ENCODE data around the gene S1PR5.
"Not testable (repeated sequence)": the region's sequence is repeated elsewhere in the genome, so short reads cannot be mapped to it uniquely, and the experiment has no call there.

Gene S1PR5, protein sequence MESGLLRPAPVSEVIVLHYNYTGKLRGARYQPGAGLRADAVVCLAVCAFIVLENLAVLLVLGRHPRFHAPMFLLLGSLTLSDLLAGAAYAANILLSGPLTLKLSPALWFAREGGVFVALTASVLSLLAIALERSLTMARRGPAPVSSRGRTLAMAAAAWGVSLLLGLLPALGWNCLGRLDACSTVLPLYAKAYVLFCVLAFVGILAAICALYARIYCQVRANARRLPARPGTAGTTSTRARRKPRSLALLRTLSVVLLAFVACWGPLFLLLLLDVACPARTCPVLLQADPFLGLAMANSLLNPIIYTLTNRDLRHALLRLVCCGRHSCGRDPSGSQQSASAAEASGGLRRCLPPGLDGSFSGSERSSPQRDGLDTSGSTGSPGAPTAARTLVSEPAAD

DNA sequence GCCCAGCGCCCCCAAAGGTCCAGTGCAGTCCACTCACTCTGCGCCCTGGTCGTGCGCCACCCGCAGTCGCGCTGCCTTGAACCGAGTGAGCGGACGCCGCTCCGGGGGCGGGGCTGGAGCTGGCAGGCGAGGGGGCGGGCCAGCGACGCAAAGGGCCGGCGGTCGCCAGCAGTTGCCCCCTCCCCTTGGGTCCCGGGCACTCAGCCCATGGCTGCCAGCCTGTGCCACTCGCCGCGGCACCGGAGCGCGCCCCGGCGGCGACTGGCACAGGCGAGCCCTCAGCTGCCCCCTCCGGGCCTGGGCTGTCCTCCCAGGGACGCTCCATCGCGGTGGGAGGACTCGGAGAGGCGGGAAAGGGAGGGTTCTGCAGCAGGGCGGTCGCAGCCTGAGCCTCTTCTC is at the start of gene S1PR5:
TSS of gene S1PR5 (minus strand) at position 87 of the 399 bp plus-strand sequence. CDS start 2,436 bp downstream, outside the sequence.
- no peak for DNase-seq (ENCODE audit: low spot score)

DNA sequence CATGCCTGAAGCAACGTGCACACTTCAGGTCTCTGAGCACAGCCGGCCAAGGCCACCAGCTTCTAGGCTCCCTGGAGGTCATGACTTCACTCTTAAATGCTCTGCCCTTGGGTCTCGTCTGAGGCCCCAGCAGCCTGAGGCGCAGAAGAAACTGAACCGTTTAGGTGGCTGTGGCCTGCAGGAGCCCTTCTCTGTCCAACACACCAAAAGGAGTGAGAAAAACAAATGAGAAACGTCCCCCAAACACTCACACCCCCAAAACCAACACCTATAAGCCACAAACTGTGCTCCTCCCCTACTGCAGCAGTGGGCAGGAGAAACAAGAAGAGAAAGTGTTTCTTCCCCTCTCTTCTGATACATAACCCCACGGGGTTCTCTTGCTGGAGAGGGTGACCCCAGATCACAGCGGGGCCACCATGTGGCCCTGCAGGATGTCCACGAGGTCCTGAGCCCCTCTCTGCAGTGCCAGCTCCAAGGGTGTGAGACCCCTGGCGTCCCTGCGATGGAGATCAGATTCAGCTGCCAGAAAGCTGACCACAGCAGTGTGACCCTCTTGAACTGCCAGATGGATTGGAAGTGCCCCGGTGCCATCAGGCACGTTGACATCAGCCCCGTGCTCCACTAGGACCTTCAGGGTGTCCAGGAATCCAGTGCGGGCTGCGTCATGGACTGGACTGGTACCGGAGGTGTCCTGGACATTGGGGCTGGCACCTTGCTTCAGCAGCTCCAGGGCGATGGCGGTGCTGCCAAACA is 49.6 kb upstream of the S1PR5 start:
- no peak for DNase-seq (ENCODE audit: low spot score)

DNA sequence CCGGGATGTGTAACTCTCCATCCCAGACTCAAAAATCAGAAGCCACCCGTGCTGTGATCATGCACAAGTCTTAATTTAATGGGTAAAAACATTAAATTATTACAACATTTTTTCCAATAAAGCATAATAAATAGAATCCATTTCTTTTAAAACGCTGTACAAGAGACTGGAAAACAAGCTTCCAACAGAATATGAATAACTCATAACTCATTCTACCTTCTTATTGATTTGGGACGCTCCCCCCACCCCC is 49.1 kb upstream of the S1PR5 start:
- no peak for DNase-seq (ENCODE audit: low spot score)

- DNase-seq (ENCODE audit: low spot score) = peak; percentile 99
Observed at GRCh38 chr19:10565567-10566407, 48.5 kb upstream of the S1PR5 start, which contains the start of gene KRI1. KRI1 (minus strand) TSS chr19:10566010; CDS start chr19:10565999, 11 bp downstream.

GRCh38 chr19:10565028-10565566 is 47.9 kb upstream of the S1PR5 start:
- peak; percentile 51 for DNase-seq (ENCODE audit: low spot score)

- no peak for DNase-seq (ENCODE audit: low spot score)
Observed at GRCh38 chr19:10562609-10563008, 45.4 kb upstream of the S1PR5 start.

GRCh38 chr19:10560154-10560553 is 42.9 kb upstream of the S1PR5 start:
- DNase-seq (ENCODE audit: low spot score) = no peak

DNA sequence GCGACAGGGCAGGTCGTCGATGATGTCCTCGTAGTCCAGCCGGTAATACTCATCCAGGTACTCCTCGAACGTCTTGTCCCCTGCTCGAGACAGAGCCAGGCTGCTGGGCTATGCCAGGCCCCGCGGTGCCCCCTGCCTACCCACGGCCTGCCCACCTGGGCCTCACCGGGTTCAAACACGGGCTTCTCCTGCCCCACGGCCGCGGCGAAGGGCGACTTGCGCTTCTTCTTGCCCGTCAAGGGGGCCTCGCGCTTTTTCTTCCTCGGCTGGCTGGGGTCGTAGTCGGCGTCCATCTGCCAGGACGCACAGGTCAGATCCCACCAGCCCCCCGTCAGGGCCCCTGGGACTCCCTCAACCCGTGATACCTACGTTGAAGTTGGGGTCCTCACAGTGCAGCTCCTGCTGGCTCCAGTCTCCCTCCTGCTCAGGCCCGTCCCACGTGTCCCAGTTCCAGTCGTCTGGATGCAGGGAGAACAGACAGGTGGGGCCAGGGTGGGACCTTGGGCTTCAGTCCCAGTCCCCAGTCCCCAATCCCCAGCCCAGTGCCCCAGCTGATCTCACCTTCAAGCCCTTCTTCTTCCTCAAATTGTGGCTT is 40.5 kb upstream of the S1PR5 start:
- no peak for DNase-seq (ENCODE audit: low spot score)

- no peak for DNase-seq (ENCODE audit: low spot score)
Observed at GRCh38 chr19:10555610-10555973, 38.3 kb upstream of the S1PR5 start.

- DNase-seq (ENCODE audit: low spot score) = no peak
Observed at GRCh38 chr19:10554760-10555609, 37.7 kb upstream of the S1PR5 start.

GRCh38 chr19:10553943-10554381 is 36.7 kb upstream of the S1PR5 start:
- DNase-seq (ENCODE audit: low spot score) = no peak

DNA sequence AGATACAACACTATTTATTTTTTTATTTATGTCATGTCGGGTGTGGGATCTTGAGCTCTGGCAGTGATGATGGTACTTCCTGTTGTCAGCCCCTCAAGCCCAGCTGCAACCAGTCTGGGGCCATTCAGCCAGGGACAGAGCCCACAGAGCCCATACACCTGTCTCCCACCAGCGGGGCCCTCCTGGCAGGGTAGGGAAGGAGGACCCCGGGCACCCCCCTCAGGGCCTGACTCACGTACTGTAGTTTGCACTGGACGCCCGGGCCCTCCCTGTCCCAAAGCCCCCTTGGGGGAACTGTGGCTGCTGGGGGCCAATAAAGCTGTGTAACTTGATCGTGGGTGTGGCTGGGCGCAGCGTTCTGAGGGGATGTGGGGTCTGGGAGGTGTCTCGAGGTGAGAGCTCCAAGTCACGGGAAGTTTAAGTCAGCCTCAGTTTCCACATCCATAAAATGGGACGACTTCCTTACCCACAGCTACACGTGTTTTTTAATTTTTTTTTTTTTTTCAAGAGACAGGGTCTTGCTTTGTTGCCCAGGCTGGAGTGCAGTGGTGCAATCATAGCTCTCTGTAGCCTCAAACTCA is 35.9 kb upstream of the S1PR5 start:
- DNase-seq (ENCODE audit: low spot score) = no peak

- DNase-seq (ENCODE audit: low spot score) = no peak
Observed at GRCh38 chr19:10552510-10553053, 35.3 kb upstream of the S1PR5 start.

GRCh38 chr19:10551698-10552301 is 34.6 kb upstream of the S1PR5 start:
- no peak for DNase-seq (ENCODE audit: low spot score)

DNA sequence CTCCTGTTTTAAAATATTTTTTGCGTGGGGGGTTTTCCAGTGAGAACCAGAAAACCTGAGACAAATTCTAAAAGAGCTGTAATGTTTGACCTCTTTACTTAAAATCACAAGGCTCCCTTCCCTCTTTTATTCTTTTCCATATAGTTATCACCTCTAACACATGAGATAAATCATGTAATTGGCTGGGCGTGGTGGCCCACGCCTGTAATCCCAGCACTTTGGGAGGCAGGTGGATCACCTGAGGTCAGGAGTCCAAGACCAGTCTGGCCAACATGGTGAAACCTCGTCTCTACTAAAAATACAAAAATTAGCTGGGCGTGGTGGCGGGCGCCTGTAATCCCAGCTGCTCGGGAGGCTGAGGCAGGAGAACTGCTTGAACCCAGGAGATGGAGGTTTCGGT is 33.8 kb upstream of the S1PR5 start:
- DNase-seq (ENCODE audit: low spot score) = not testable (repeated sequence)

- no peak for DNase-seq (ENCODE audit: low spot score)
Observed at GRCh38 chr19:10550336-10550735, 33.1 kb upstream of the S1PR5 start.

DNA sequence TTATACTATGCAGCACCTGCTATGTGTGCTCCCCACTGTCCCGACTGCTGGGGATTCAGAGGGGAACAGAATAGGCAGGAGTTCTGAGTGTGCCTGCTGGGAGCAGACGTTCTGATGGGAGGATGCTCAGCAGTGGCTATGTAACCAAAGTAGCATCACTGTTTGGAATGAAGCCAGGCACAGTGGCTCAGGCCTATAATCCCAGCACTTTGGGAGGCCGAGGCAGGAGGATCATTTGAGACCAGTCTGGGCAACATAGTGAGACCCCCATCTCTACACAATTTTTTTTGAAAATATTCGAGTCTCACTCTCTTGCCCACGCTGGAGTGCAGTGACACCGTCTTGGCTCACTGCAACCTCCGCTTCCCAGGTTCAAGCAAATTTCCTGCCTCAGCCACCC is 32.5 kb upstream of the S1PR5 start:
- no peak for DNase-seq (ENCODE audit: low spot score)

- no peak for DNase-seq (ENCODE audit: low spot score)
Observed at GRCh38 chr19:10548746-10549276, 31.6 kb upstream of the S1PR5 start.

DNA sequence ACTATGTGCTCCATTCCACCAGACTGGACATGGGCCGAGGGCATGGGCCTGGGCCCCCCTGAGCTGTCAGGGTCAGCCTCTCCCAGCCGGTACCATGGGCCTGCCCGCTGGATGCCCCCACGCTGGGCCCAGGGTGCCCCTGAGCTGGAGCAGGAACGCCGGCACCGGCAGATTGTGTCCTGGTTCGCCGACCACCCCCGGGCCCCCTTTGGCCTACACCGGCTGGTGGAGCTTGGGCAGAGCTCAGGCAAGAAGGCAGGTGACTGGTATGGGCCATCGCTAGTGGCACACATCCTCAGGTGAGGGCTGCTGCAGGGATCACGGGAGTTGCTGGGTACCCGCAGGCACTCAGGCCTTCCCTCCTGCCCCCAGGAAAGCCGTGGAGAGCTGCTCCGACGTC is 29.6 kb upstream of the S1PR5 start:
- no peak for DNase-seq (ENCODE audit: low spot score)

All from LoVo (cell line).